ENCODE measurements around the gene ZCCHC2. TPM values are rescaled to one million over a fixed set of nuclear protein-coding genes. Genes with fewer than 3 reads are reported as not detected.

The ZCCHC2 gene
- total RNA-seq, 1 donor from 2014 or later: 38.2 TPM

DNA sequence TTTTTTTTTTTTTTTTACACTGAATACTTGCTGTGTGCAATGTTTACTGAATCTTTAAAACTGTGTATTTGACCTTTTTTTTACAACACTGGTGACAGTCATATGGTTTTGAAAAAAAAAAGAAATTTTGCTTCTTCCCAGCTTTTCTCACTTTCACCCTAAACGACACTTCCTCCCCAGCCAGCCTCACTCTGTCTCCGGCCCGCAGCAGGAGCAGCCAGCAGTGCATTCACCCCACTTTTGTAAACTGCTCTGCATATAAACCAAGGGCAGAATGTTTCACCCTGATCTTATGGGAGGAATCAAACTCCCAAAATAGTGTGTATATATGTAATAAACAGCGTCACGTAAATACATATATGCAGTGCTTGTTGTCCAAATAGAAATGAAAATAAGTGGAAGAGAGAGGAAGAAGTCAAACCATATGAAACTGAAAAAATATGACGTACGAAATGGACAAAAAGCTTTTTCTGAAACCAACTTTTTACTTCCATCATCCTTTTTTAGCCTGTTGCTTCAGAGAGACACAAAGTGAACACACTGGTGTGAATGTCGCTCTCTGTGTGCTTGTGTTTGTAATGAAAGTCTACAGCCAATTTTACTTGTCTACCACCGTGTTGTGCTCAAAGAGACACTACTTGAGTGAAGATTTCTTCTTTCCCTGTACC is 54.2 kb downstream of the ZCCHC2 start:
- DNase-seq (ENCODE audit: low spot score): no peak

DNA sequence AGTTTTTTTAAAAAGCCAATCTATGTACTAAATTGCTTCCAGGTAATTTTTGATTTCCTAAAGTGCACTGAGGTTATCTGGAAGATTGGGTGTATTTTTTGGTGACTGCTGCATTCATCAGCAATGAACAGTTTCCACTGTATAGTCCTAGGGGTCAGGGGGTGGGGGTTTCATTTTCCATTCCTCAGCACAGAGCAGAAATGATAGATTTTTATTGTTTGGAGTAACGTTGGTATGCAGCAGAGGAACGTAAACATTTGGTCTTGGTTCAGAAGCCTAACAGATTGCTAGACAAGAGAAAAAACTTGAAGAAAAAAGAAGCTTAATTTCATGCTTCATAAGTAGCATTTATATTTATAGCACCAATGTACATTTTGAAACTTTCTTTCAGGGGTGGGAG is 54.9 kb downstream of the ZCCHC2 start:
- DNase-seq (ENCODE audit: low spot score): no peak

DNA sequence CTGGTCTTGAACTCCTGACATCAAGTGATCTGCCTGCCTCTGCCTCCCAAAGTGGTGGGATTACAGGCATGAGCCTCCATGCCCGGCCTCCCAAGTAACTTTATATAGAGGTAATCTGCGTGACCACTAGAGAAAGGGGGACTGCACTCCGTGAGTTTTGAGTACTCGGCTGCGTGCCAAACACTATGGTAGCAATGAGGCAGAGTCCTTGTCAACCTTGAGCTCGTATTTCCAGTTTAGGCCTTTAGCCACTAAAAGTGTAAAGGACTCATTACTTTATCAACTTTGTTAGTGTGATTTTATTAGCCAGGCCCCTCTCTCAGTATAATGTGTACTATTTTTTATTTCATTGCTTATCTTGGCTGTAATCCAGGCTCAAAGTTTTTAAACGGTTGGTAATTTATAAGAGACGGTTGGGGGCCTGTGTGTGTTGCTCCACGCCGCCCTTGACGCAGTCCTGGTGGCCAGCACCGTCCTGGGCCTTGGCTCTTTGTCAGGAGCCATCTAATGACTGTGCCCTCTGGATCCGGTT is 56.2 kb downstream of the ZCCHC2 start:
- DNase-seq (ENCODE audit: low spot score): no peak

DNA sequence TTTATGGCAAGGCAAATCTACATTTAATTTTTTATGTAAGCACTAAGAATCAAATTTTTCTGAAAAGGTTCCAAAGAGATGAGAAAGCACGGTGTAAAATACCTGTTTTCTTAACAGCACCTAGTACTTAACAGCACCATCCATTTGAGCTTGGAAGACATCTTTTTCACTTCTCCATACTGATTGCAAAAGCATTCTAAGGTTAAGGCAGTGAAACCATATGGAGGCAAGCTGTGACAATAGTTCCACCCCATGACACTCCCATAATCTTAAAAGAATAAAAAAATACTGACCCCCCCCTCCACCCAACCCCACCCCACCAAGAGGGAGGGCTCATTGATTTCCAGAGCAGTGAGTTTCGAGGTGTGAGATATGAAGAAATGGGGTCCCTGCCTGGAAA is 60.6 kb downstream of the ZCCHC2 start:
- DNase-seq (ENCODE audit: low spot score): no peak

DNA sequence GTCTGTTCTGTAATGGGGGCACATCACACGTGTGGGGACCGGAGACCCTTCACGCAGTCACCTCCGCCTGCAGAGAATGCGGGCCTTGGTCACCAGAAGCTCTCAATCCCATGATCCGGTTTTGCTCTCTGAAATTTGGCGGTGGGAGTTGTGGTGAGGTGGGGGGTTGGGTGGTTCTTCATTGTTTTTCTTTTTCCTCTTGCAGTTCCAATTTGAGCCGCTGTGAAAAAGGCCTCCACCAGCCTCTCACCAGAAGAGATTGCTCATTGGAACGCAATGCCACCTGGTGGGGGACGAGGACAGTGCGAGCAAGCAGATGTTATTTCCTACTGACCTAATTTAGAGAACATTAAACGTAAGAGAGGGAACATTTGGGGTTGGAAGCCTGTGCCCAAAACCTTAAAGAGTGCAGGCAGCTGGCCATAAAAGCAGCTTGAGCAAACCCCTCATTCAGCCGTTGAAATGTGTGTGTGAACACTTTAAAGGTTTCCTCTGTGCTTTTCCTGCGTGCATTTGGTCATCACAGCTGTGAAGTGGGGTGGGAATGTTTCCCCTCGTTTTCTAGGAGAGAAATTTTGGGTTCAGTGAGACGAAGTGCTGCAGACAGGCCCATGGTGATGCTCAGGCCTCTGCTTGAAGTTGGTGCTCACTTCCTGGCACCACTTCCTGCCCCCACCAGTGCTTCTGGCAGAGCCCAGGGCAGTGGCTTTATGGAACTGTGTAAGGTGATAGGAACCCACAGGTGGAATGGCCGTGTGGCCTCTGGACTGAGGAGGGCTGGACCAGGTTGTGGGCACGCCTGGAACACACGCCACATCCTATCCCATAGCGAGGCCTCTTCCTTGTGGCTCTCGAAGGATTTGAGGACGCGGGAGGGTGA is 61.7 kb downstream of the ZCCHC2 start:
- DNase-seq (ENCODE audit: low spot score): peak; percentile 85

DNA sequence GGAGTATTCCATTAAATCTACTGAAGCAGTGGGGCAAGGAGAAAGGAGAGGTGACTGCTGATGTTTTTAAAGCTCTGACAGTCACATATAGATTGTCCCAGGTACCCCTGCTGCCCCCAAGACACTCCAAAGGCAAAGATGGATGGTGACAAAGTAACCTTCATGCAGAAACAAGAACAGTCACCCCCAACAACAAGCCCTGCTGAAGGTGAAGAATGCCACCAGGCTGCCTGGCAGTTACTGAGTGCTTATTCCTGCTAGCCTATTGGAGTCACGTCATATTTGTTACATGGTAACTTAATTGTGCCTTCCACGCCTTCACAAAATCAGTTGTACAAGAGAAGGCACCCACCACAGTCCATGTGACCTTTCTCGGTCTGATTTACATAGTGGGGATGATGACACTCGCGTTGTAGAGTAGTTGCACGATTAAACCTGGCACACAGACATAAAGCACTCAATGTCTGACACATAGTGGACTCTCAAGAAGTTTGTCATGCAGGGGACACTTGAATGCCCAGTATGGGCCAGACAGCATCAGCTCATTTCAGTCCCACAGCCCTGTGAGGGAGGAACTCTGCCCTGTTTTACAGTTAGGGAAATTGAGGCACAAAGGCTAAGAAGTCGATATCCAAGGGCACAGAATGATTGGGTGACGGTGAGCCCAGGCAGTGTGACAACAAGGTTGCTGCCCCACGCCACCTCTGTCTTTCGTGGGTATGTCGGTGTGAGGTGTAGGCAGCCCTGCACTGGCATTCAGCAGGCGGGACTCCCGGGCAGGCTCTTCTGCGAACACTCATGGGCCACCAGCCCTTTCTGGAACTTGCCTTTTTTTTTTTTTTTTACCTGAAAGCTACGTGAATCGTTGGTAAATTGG is 62.7 kb downstream of the ZCCHC2 start:
- no peak for DNase-seq (ENCODE audit: low spot score)

DNA sequence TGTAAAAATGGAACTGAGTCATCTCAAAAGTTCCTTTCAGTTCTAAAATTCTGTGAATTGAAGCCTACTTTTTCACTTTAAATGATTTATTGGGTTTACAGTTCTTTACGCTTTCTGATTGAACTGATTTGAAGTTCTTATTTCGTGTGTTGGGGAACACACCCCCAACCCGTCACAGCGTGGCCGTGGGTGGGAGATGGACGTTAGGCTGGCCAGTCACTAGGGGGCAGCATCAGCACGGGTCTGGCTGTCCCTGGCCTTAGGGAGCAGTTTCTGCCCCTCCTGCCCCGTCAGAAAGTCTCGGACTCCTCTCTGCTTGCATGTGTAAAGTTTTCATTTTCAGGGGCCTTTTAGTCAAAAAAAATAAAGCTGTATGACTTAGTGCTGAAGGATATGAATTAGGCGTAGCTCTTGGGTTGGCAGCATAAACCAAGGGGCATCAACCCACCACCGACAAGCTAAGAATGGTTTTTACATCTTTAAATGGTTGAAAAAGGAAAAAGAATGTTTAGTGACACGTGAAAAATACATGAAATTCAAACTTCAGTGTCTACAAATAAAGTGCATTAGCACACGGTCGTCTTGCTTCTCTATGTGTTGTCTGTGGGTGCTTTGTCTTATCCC is 63.4 kb downstream of the ZCCHC2 start:
- peak; percentile 43 for DNase-seq (ENCODE audit: low spot score)

DNA sequence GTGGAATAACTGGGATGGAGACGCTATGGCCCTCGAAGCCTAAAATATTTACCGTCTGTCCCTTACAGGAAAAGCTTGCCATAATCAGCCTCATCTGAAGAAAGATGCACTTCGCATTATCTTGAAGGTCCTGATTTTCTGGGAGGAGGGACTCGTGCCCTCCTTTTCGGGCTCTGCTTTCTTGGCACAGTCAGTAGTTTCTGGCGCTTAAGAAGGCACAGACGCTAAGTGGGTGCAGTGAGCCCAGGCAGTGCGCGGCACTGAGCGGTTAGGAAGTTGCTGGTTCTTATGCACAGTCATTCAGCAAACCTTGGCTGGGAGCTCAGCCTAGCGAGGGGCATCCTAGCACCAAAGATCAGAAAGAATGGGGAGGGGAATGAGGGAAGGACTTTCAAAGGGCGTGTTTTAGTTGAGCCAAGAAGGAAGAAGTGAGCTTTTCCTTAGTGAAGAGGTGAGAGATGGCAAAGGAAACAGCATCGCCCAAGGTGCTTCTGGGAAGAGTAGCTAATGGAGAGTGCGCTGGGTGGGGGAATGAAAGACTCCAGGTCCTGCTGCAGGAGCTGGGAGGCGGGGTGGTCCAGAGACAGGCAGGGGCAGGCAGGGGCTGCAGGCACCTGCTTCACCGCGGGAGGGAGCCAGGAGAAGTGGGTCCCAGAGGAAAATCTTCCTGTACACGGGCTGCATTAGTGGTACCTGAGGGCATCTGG is 64.1 kb downstream of the ZCCHC2 start:
- DNase-seq (ENCODE audit: low spot score): no peak

DNA sequence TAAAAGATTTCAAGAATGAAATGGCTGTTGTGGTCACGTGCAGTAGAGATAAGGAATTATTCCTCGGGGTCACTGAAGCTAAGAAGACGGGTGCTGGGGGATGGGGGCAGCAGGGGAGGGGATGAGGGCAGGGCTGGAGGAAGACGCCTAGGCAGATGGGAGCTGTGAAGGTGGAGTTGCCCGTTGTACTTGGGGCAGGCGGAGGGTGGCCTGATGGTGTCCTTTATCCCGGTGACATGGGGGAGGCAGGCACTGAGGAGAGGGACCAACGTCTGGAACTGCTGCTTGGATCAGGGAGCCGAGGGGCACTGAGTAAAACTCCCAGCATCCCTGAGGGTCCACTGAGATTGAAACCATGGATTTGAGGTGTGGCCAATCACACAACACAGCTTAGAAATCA is 64.9 kb downstream of the ZCCHC2 start:
- DNase-seq (ENCODE audit: low spot score): no peak

DNA sequence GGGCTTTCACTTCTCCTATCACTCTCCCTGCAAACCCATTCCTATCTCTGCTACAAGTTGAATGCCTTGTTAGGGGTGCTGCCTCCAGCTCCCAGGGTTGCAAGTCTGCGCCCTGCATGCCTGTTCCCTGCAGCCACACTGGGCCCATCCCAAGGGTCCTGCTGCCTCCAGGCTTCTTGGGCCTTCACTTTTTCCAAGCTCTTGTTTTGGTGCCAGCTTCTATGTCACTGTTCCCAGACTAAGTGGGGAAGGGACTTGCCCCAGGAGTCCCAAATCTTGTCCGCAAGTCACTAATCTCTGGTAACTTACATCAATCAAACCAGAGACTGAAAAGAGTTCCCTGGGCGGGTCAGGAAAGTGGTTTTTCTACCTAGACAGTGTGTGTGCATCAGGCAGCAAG is 65.4 kb downstream of the ZCCHC2 start:
- DNase-seq (ENCODE audit: low spot score): no peak

DNA sequence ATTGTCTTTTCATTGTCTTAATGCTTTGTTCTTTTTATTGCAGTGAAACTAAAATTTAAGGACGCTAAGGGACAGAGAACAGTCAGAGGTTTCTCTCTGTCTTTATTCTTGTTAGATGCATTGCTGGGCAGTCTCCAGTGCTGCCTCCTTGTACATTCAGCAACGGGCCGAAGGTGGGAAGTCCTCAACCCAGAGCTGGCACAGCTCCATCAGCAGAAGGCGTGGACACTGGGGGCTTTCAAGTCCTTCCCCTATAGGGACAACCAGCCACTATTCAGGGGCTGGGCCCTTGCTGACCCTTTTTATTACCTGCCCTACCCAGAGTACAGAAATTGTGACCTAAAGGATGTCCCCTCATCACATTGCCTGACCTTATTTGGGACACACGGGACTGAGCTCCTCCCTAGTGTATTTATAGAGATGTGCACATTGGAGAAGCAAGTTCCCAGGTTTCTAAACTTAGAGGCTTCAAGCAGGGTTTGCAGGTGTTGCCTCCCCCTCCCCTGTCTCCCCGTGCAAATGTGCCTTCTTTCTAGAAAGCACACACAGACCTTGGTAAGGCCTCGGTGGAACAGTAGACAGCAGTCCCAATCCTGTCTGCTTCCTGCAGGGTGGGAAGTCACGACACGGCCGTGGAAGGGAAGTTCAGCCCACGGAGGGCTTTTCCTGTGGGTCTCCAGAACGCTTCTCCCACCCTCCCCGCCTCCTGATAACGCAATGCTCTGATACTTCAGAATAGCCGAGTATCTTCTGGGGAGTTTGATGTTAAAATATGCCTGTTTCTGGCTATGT is 68.2 kb downstream of the ZCCHC2 start:
- no peak for DNase-seq (ENCODE audit: low spot score)

DNA sequence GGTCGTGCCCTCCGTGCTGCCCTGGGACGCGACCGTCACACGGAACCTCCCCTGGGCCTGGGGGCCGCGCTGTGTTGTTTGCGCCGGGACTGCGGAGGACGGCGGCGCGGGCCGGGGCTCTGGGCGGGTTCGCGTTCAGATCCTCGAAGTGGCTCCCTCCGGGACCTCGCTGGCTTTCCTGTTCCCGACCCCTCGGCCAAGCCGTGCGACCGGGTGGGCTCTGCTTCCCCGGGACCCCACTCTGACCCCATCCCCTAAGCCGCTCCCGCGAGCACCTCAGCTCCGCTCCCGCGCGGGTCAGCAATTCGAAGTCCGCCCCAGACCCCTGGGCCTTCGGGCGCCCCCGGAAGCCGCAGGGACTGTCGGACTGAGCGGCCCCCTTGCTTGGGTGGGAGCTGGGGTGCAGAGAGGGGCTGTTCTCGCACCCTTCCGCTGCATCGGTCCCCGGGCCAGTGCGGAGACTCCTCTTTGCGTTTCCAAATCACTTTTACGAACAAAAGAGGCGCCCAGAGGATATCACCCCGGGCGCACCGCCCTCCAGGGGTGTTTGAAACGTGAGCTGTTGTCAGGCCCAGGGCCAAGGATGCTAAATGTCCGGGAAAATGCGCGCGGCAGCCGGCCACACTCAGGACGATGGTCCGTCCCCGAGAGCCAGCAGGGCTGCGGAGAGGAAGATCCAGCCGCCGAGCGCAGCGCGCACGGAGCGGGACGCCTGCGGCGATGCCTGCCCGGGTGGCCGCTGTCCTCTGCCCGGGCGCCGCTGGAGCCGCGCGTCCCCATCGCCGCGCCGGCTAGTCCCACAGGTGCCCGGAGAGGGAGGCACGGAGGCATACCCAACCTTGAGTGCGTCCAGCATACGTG is 73.5 kb downstream of the ZCCHC2 start:
- no peak for DNase-seq (ENCODE audit: low spot score)

DNA sequence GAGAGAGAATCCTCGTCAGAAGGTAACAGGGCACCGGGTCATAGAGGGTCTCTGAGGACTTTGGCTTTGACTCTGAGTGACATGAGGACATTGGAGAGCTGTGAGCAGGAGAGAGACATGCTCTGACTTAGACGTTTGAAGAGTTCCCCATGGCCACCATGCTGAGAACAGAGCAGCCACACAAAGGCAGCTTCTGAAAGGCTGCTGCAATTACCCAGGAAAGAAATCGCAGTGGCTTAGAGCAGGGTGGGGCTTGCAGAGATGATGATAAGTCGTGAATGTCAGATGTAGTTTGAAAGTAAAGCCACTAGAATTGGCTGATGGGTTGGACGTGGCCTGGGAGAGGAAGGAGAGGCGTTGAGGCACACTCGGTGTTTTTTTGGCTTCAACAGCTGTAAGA is 79.0 kb downstream of the ZCCHC2 start:
- no peak for DNase-seq (ENCODE audit: low spot score)

DNA sequence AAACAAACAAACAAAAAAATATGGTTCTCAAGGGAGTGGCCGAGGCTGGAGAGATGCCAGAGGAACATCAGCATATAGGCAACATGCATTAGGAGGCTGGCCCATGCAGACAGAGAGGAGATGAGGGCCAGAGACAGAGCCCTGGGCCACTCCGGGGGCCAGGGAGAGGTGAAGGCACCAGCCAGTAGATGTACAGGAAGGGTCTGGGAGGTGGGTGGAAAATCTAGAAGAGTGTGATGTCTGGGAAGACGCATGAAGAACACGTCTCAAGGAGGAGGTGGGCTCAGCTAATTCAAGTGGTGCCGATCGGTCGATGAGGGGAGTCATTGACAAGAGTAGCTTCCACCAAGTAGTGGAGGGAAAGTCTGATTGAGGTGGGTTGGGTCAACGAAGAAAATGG is 79.9 kb downstream of the ZCCHC2 start:
- no peak for DNase-seq (ENCODE audit: low spot score)

DNA sequence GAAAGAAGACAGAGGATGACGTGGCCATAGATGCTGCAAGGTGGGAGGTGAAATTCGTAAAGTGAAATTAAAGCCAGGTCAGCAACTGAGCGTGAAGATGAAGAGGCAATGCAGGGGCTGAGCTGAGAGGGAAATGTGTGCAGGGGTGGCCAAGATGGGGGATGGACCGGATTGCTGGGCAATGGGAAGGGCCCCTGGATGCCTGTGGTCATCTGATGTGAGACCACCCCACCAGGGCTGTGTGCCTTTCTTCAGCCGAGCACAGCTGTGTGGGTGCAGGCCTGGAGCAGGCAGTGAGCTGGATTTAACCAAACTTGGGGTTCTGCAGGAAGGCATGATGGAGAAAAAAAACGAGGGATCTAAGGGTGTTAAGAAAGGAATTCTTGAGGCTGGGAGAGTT is 80.4 kb downstream of the ZCCHC2 start:
- DNase-seq (ENCODE audit: low spot score): no peak

DNA sequence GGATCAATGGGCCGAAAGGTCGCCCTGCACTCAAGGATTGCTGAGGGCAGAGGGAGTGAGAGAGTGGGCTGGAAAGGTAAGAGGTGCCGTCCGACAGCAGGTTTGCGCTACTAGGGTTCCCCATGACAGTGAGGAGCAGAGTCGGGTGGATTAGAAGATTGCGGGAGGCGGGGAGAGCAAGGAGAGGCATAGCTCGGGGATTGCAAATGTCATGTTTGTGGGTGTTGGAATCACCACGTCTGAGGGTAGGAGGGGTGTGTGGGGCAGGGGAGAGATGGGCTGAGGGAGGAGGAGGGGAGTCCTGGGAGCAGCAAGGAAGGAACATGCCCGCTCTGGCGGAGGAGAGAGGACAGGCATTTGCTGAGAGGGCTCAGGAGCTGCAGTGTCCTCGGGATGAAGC is 81.2 kb downstream of the ZCCHC2 start:
- DNase-seq (ENCODE audit: low spot score): no peak

DNA sequence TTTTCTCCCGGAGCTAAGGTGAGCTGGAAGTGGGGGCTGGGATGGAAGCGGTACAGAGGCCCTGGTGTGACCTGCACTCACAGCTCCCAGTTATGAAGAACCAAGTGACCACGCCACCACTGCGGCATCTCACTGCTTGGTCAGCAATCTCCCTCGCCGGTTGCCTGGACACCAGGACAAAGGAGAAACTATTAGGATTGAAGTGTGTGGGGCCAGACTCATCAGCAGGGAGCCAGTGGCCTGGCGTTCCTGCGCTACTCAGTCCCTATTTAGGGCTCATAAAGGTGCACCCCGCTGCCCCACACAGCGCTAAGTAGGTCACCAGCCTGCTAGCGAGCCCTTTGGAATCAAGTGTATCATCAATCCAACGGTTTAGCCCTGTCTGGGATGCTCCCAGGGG is 82.9 kb downstream of the ZCCHC2 start:
- DNase-seq (ENCODE audit: low spot score): no peak

DNA sequence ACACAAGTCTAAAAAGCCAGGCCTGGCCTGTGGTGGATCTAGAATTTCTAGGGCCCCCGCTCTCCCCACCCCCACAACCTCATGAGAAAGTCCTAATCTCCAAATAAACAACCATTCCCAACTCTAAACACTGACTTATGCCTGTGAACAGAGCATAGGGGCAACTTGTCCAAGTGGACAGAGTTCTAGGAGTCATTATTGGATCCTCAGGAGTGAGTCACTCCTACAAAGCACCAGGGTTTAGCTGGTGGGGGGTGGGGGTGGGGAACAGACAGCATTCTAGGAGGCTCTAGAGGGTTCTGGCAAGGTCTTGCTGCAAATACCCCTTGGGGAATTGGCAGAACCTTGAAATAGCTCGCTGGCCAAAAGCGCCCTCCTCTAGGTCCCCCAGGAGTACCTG is 83.3 kb downstream of the ZCCHC2 start:
- no peak for DNase-seq (ENCODE audit: low spot score)

DNA sequence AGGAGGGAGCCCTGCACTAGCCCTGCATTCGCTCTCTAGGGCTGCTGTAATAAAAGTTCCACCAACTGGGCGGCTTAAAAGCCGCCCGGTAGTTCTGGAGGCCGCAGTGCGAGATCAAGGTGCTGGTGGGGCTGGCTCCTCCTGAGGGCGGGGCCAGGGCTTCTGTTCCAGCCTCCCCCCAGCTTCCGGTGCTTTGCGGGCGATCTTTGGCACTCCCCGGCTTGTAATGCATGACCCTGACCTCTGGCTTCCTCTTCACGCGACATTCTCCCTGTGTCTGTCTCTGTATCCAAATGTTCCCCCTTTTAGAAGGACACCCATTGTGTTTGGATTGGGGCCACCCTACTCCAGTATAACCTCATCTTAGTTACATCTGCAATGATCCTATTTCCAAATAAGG is 84.5 kb downstream of the ZCCHC2 start:
- DNase-seq (ENCODE audit: low spot score): no peak
